ENCODE data around the gene LIPC.
A peak's percentile ranks its signal among the peaks of the same experiment; 100 is the strongest.

LIPC gene

DNA sequence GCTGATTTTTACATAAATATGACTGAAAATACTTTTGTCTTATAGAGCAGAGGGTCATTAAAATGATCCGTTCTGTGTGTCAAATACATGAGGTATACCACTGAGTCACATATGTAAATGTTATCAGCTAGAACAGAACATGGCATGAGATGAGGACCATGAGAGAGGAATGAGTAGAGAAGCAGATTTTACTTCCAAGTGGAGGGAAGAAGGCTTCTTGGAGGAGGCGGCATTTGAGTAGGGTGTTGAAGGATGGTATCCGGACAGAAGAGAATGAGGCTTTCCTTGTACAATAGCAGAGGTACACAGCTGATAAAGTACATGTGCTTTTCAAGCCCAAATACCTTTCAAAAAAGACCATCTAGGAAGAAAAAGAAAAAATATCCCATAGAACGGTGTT lies 4.8 kb downstream of the LIPC start:
- WGBS, result 86% methylated on average over 4 of the region's 4 CpGs
- no peak overlapping the region for H3K4me3 ChIP-seq (ENCODE audit: low read length)
- peaks cover 20% of the 10 kb centered on the region for H3K4me1 ChIP-seq (ENCODE audit: insufficient read depth, low read length)
- no peak overlapping the region for H3K9ac ChIP-seq (ENCODE audit: low read depth, low read length)
- H3K36me3 ChIP-seq (ENCODE audit: insufficient read depth, low read length), result no peaks in the 10 kb centered on the region
- H3K27me3 ChIP-seq (ENCODE audit: insufficient read depth, low read length), result no peaks in the 10 kb centered on the region
- no peaks in the 10 kb centered on the region for H3K9me3 ChIP-seq (ENCODE audit: insufficient read depth, low read depth, low read length)
- no peak overlapping the region for H3K27ac ChIP-seq (ENCODE audit: low read depth, low read length)

DNA sequence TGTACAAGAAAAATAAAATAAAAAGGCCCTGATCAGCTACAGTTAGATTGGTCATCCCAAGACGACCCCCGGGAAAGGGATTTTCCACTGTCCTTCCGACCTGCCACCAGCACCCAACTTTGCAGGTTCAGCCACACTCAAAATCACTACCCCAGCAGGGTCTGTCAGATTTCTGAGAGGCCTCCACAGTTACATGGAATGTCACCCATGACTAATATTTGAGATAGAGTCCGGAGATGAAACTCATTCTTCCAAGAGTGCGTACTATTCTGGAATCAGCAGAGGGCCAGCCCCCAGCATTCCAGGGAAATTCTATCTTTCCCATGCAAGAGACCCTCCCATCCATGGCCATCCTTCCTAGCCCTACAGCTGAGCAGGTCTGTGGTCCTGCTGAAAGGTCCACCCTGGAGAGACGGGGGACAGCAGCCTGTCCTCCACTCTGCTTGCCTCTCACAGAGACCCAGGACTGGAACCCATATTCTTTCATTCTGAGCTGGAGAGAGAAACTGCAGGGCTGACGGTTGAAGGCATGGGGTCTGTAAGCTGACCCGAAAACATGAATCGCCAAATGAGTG lies 5.8 kb downstream of the LIPC start:
- Histone ChIP-seq H3K4me1 (ENCODE audit: insufficient read depth, low read length) (peaks cover 20% of the 10 kb centered on the region), H3K9me3 (ENCODE audit: insufficient read depth, low read depth, low read length) (no peaks in the 10 kb centered on the region)
- WGBS, result 93% methylated on average over 9 of the region's 9 CpGs

DNA sequence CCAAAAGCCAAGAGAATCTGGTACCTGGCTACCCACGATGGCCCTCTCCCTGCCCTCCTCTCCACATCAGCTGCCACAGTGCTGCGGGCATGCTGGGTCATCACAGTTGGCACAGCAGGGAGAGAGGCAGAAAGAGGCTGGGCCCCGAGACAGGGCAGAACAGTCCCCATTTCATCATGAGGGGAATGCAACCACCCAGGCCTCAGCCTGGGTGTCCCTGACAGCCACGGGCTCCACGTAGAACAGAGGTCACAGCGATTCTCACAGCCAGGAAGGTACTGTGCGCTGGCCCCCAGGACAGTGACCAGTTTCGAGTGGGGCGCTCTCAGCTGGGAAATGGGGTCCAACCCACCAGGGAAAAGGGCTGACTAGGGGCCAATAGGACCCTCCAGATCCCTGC lies 6.3 kb downstream of the LIPC start:
- WGBS, result 95% methylated on average over 9 of the region's 9 CpGs
- Histone ChIP-seq H3K27me3 (ENCODE audit: insufficient read depth, low read length) (no peaks in the 10 kb centered on the region), H3K4me1 (ENCODE audit: insufficient read depth, low read length) (peaks cover 21% of the 10 kb centered on the region), H3K9me3 (ENCODE audit: insufficient read depth, low read depth, low read length) (no peaks in the 10 kb centered on the region), H3K36me3 (ENCODE audit: insufficient read depth, low read length) (no peaks in the 10 kb centered on the region), H3K27ac (ENCODE audit: low read depth, low read length) (no peak overlapping the region), H3K4me3 (ENCODE audit: low read length) (no peak overlapping the region), H3K9ac (ENCODE audit: low read depth, low read length) (no peak overlapping the region)

More for the DNA sequence above, 5.8 kb downstream of the LIPC start:
- H3K36me3 ChIP-seq (ENCODE audit: insufficient read depth, low read length), result no peaks in the 10 kb centered on the region
- no peak overlapping the region for H3K9ac ChIP-seq (ENCODE audit: low read depth, low read length)
- H3K27ac ChIP-seq (ENCODE audit: low read depth, low read length), result no peak overlapping the region
- H3K27me3 ChIP-seq (ENCODE audit: insufficient read depth, low read length), result no peaks in the 10 kb centered on the region
- no peak overlapping the region for H3K4me3 ChIP-seq (ENCODE audit: low read length)

DNA sequence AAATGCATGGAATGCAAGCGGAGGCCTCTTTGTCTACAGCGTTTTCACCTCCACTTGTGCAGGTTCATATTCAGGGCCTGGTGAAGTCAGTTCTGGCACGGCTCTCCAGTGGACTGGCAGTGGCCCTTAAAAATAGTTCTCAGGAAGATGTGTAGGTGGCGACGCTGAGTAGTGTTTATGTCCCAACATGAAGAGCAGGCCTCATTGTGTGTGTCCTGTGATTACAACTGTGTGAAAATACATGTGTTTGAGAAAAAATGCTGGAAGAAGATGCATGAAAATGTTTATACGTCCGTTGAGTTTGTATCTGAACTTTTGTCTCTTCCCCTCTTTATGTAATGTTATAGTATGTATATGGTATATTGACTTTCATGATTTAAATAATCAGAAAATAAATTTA lies 7.2 kb downstream of the LIPC start:
- H3K4me3 ChIP-seq (ENCODE audit: low read length), result no peak overlapping the region
- no peaks in the 10 kb centered on the region for H3K9me3 ChIP-seq (ENCODE audit: insufficient read depth, low read depth, low read length)
- H3K27me3 ChIP-seq (ENCODE audit: insufficient read depth, low read length), result no peaks in the 10 kb centered on the region
- no peaks in the 10 kb centered on the region for H3K36me3 ChIP-seq (ENCODE audit: insufficient read depth, low read length)
- H3K27ac ChIP-seq (ENCODE audit: low read depth, low read length), result no peak overlapping the region
- WGBS, result 86% methylated on average over 5 of the region's 7 CpGs
- H3K9ac ChIP-seq (ENCODE audit: low read depth, low read length), result no peak overlapping the region
- H3K4me1 ChIP-seq (ENCODE audit: insufficient read depth, low read length), result peaks cover 26% of the 10 kb centered on the region

DNA sequence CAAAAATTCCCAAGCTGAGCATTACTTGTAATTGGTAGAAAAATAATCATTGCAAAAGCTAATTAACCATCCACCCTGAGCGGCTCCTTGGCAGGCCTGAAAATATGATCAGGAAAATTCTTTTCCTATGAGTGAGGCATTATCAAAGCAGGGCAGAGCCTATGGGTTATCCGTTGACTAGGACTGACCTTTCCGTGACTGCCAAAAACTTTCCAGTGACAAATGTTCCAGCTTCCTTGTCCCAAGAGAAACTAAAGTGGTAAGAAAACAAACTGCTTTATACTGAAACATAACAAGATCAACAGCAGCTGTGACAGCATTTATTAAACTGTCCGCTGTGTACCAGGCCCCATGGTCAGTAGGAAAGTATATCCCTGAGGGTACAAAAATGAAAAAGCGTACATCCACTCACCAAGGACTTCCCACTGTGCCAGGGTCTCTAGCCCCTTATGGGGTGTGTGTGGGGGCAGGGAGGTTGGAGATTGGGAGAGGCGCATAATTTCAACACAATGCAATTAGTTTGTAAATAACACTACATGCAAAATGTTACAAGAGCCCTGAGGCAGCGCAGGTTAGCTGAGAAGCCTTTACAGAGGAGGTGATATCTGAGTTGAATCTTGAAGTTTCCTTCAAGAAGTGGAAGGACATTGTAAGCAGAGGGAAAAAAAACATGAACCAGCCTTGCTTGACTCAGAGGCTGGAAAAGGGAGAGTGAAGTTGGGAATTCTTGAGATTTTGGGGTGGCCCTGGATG lies 8.5 kb downstream of the LIPC start:
- Histone ChIP-seq H3K4me3 (ENCODE audit: low read length) (no peak overlapping the region), H3K4me1 (ENCODE audit: insufficient read depth, low read length) (peaks cover 38% of the 10 kb centered on the region), H3K9ac (ENCODE audit: low read depth, low read length) (no peak overlapping the region), H3K27me3 (ENCODE audit: insufficient read depth, low read length) (no peaks in the 10 kb centered on the region), H3K36me3 (ENCODE audit: insufficient read depth, low read length) (no peaks in the 10 kb centered on the region), H3K9me3 (ENCODE audit: insufficient read depth, low read depth, low read length) (no peaks in the 10 kb centered on the region), H3K27ac (ENCODE audit: low read depth, low read length) (no peak overlapping the region; the same call in 1 of the 2 replicates)
- 81% methylated on average over 5 of the region's 7 CpGs for whole genome bisulfite sequencing

DNA sequence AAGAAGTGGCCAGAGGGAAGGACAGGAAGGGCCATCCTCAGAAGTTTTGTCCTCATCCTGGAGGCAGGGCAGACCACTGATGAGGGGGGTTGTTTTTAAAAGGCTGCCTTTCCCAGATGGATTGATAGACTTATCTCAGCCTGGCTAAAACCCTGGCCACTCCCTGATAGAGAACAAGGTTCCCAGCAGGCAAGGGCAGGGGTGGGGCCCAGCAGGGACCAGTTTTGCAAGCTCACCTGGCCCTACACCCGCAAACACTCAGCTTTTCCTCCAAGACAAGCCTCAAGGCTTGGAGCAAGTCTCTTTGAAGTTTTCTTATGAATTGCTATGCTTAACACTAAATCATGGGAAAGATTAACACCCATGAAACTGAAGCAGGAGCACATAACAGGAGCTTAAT lies 9.1 kb downstream of the LIPC start:
- Histone ChIP-seq H3K4me3 (ENCODE audit: low read length) (no peak overlapping the region), H3K27me3 (ENCODE audit: insufficient read depth, low read length) (no peaks in the 10 kb centered on the region), H3K9me3 (ENCODE audit: insufficient read depth, low read depth, low read length) (no peaks in the 10 kb centered on the region), H3K27ac (ENCODE audit: low read depth, low read length) (no peak overlapping the region; the same call in 1 of the 2 replicates), H3K9ac (ENCODE audit: low read depth, low read length) (no peak overlapping the region), H3K4me1 (ENCODE audit: insufficient read depth, low read length) (peaks cover 38% of the 10 kb centered on the region), H3K36me3 (ENCODE audit: insufficient read depth, low read length) (no peaks in the 10 kb centered on the region)
- WGBS, result 15% methylated on average over 1 of the region's 1 CpG

DNA sequence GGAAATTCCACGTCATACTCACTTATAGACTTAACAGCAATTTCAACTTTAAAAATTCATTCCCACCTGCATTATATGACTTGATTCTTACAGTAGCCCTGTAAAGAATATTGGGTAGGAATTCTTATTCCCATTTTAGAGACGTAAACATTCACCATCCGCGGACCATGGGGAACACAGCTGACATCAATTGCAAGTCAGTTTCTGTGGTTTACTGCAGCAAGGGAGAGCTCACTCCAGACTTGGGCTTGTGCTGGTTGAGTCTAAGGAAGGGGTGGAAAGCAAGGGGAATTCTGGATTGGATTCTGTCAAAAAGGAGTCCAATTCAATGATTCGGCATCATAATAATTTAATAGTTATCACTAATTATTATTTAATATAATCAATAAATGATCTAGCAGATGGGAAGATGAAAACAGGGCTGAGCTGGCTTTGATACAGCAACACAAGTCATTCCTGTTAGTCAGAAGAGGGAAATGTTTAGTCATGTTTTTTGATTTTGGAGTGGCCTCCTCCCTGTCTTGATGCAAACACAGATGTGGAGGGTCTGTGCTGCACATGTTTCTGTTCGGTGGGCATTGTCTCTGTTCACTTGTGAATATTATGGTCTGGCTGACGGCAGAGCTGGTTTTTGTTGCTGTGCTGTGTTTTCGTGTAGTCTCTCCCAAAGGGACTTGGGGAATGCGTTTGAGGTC lies 9.7 kb downstream of the LIPC start:
- Histone ChIP-seq H3K36me3 (ENCODE audit: insufficient read depth, low read length) (no peaks in the 10 kb centered on the region), H3K4me3 (ENCODE audit: low read length) (no peak overlapping the region), H3K9ac (ENCODE audit: low read depth, low read length) (no peak overlapping the region), H3K9me3 (ENCODE audit: insufficient read depth, low read depth, low read length) (no peaks in the 10 kb centered on the region), H3K27me3 (ENCODE audit: insufficient read depth, low read length) (no peaks in the 10 kb centered on the region), H3K27ac (ENCODE audit: low read depth, low read length) (no peak overlapping the region), H3K4me1 (ENCODE audit: insufficient read depth, low read length) (peaks cover 38% of the 10 kb centered on the region)
- 90% methylated on average over 8 of the region's 9 CpGs for WGBS

DNA sequence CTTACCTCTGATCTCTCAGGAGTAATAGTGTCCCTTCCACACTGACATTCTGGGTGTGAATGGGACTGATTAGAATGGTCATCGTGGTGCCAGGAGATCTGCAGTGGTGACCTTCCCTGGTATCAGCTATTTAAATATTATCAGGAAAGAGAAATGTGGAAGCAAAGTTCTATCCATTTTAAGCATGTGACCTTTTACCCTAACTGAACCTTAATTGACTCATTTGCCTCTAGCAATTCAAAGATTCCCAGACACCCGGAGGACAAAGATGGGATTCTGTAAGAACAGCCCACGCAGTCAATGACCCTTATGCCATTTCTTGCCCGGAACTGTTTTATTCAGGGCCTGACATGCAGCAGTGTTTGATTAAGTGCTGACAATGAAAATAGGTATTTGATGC lies 10.3 kb downstream of the LIPC start:
- 97% methylated on average over 4 of the region's 4 CpGs for WGBS
- no peaks in the 10 kb centered on the region for H3K27me3 ChIP-seq (ENCODE audit: insufficient read depth, low read length)
- no peak overlapping the region for H3K27ac ChIP-seq (ENCODE audit: low read depth, low read length)
- no peaks in the 10 kb centered on the region for H3K36me3 ChIP-seq (ENCODE audit: insufficient read depth, low read length)
- no peaks in the 10 kb centered on the region for H3K9me3 ChIP-seq (ENCODE audit: insufficient read depth, low read depth, low read length)
- H3K4me3 ChIP-seq (ENCODE audit: low read length), result no peak overlapping the region
- no peak overlapping the region for H3K9ac ChIP-seq (ENCODE audit: low read depth, low read length)
- peaks cover 38% of the 10 kb centered on the region for H3K4me1 ChIP-seq (ENCODE audit: insufficient read depth, low read length)

DNA sequence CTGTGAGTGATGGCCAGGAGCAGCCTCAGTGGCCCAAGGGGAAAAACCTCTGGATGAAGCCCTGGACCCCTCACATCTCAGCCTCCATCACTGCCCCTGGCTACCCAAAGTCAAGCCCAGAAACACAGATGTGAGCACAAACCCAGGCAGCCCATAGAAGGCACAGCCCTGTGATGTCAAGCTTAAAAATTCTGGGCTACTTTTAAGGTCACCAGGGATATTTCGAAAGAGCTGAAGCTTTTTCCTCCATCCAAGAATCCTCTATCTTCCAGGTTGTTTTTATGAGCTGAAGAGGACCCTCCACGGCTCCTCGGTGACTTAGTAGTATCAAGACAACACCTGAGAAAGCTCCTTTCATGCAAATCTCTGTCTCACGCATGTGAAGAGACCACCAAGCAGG lies 11.5 kb downstream of the LIPC start:
- Histone ChIP-seq H3K27ac (ENCODE audit: low read depth, low read length) (peak overlapping the region; percentile 7; the same call in 1 of the 2 replicates), H3K4me1 (ENCODE audit: insufficient read depth, low read length) (peaks cover 38% of the 10 kb centered on the region), H3K9ac (ENCODE audit: low read depth, low read length) (no peak overlapping the region), H3K27me3 (ENCODE audit: insufficient read depth, low read length) (no peaks in the 10 kb centered on the region), H3K9me3 (ENCODE audit: insufficient read depth, low read depth, low read length) (no peaks in the 10 kb centered on the region), H3K36me3 (ENCODE audit: insufficient read depth, low read length) (no peaks in the 10 kb centered on the region), H3K4me3 (ENCODE audit: low read length) (no peak overlapping the region)
- 60% methylated on average over 4 of the region's 4 CpGs for WGBS

DNA sequence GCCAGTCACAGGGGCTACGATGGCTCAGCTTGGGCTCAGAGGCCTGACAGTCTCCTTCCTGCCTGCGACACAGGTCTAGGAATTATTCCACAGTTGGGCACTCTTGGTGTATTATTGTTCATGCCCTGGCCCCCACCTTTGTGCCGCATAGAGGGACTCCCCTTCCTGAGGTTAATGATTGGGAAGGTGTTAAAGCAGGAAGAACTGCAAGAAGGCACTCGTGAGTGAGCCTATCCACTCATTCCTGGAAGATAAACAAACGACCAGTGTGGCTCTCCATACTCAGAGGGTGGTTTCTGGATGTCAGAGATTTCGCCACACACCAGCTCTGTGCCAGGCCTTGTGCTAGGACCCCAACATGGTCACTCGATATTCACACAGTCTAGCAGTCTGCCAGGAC lies 12.3 kb downstream of the LIPC start:
- 77% methylated on average over 7 of the region's 7 CpGs for WGBS
- peak overlapping the region; percentile 64; the same call in 1 of the 2 replicates for H3K27ac ChIP-seq (ENCODE audit: low read depth, low read length)

DNA sequence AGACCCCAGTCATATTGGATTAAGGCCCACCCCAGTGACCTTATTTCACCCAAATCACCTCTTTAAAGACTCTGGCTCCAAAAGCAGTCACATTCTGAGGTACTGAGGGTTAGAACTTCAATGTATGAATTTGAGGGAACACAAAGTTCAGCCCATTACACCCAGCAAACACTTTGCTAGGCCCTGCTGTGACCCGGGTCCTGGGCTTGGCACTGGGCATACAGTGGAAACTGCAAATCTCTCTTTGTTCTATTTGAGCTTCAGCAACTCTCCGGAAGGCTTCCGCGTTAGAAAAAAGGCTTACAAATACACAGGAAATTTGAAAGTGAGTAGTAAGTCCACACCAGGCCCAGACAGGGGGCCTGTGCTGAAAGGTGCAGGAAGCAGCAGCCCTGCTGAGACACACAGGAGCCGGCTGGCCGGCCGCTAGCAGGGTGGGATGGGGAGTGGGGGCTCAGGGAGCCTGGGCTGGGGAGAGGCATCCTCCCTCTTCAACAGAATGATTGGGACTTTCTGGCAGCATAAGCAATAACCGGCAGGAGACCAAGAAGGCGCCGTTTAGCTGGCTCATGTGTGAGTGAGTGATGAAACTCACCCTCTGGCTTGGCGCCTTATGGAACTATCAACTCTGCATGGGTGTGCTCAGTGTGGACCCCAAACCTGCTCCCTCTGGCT lies 13.0 kb downstream of the LIPC start:
- H3K4me3 ChIP-seq (ENCODE audit: low read length), result no peak overlapping the region
- no peak overlapping the region for H3K9ac ChIP-seq (ENCODE audit: low read depth, low read length)
- peaks cover 35% of the 10 kb centered on the region for H3K4me1 ChIP-seq (ENCODE audit: insufficient read depth, low read length)
- no peaks in the 10 kb centered on the region for H3K36me3 ChIP-seq (ENCODE audit: insufficient read depth, low read length)
- WGBS, result 69% methylated on average over 11 of the region's 11 CpGs
- no peaks in the 10 kb centered on the region for H3K27me3 ChIP-seq (ENCODE audit: insufficient read depth, low read length)
- H3K9me3 ChIP-seq (ENCODE audit: insufficient read depth, low read depth, low read length), result no peaks in the 10 kb centered on the region
- H3K27ac ChIP-seq (ENCODE audit: low read depth, low read length), result no peak overlapping the region

More for the DNA sequence above, 12.3 kb downstream of the LIPC start:
- peaks cover 38% of the 10 kb centered on the region for H3K4me1 ChIP-seq (ENCODE audit: insufficient read depth, low read length)
- H3K4me3 ChIP-seq (ENCODE audit: low read length), result no peak overlapping the region
- no peaks in the 10 kb centered on the region for H3K27me3 ChIP-seq (ENCODE audit: insufficient read depth, low read length)
- H3K36me3 ChIP-seq (ENCODE audit: insufficient read depth, low read length), result no peaks in the 10 kb centered on the region
- no peak overlapping the region for H3K9ac ChIP-seq (ENCODE audit: low read depth, low read length)
- no peaks in the 10 kb centered on the region for H3K9me3 ChIP-seq (ENCODE audit: insufficient read depth, low read depth, low read length)

Data from HUES64 (cell line).